ENCODE results near the gene NIF3L1.

DNA sequence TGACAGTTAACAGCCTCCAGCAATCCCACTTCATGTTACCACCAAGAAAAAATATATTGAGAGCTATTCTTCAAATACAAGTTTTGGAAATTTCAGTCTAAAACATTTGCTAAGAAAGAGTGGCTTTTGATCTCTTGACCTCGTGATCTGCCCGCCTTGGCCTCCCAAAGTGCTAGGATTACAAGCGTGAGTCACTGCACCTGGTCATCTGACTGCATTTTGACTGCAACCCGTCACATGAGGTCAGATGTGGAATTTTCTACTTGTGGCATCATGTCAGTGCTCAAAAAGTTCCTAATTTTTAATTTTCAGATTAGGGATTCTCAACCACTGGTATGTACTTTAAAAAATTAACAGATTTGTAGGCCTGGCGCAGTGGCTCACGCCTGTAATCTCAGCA lies 15.6 kb upstream of the NIF3L1 start:
- no peak for TF ChIP-seq CTCF (IDR thresholded peaks at IDR 0.05; ENCODE audit: poor library complexity)
- no peak for TF ChIP-seq EZH2phosphoT487 (IDR thresholded peaks at IDR 0.05; ENCODE audit: low read depth, severe bottlenecking, unreplicated experiment)
- no peak for TF ChIP-seq EZH2 (IDR thresholded peaks at IDR 0.05; ENCODE audit: borderline replicate concordance)
